HCT116 (cell line): ENCODE measurements around the gene ZER1. TPM values are rescaled to one million over a fixed set of nuclear protein-coding genes. Genes with fewer than 3 reads are reported as not detected.

Source experiments
- ATAC-seq: fragments of 200-7000 bp; cut with Tn5 transposase; 2 replicates; pipeline ENCODE4 v1.9.1; 2020; ENCODE audit warnings: mild to moderate bottlenecking, moderate library complexity
- BruUV-seq: library from RNA; stranded (reverse); fragments of 400-500 nt; replicated peaks from 2 replicates; lab custom pipeline; 2021; lab: Mats Ljungman, UMichigan
- CTCF ChIA-PET: fragments of 300-600 bp; sonication (Branson Sonifier 250); formaldehyde crosslinking; loops from one replicate; lab custom pipeline; 2021; ENCODE audit warnings: antibody characterized with exemption; lab: Charles Lee
- POLR2A ChIA-PET: fragments of 300-600, 350-600 bp; sonication (Branson Sonifier 250); formaldehyde crosslinking; loops from one replicate; lab custom pipeline; 2021; ENCODE audit warnings: antibody characterized with exemption; lab: Charles Lee
- RAD21 ChIA-PET, 2 experiments: fragments of 300-600 bp; sonication (Branson Sonifier 250); formaldehyde crosslinking; loops; one replicate each; lab custom pipeline; 2023; ENCODE audit warnings: low total read pairs in 2 of 2; ENCODE audit not compliant: uncharacterized antibody in 2 of 2, unreplicated experiment in 2 of 2, low non-redundant PET in 1 of 2; lab: Charles Lee
- DNase-seq: peaks from one replicate; pipeline ENCODE4 v3.0.0-alpha.2; 2010; ENCODE audit warnings: low read depth, low spot score
- H2AFZ ChIP-seq: fragments of 200-600 bp; shearing (Covaris generic), sonication (generic); 2 replicates; pipeline ENCODE4 v1.6.1; 2017; ENCODE audit warnings: low read depth, mixed run types, mixed read lengths, antibody characterized with exemption, low read length; ENCODE audit not compliant: poor library complexity, severe bottlenecking
- H3K27ac ChIP-seq: 2 replicates; pipeline ENCODE4 v1.5.1; 2012; ENCODE audit warnings: low read depth, low read length
- H3K27me3 ChIP-seq: fragments of 200-600 bp; sonication (generic); 2 replicates; pipeline ENCODE4 v1.6.1; 2016; ENCODE audit warnings: mixed run types, low read length, mixed read lengths; ENCODE audit not compliant: insufficient read depth
- H3K36me3 ChIP-seq, 2 experiments: fragments of 200-500 bp in 1 of 2; fragments of 200-600 bp in 1 of 2; sonication (Bioruptor generic) in 1 of 2; sonication (generic) in 1 of 2; 2 replicates each; pipeline versions ENCODE4 v1.5.1 to v1.6.1; 2014 to 2016; ENCODE audit warnings: low read length in 2 of 2, inconsistent platforms in 1 of 2, mixed read lengths in 1 of 2, mixed run types in 1 of 2; ENCODE audit not compliant: insufficient read depth in 2 of 2, control insufficient read depth in 1 of 2
- H3K4me1 ChIP-seq, 2 experiments: fragments of 200-600 bp in 1 of 2; sonication (generic) in 1 of 2; 2 replicates each; pipeline versions ENCODE4 v1.5.1 to v1.6.1; 2012 to 2017; ENCODE audit warnings: low read length in 2 of 2, inconsistent platforms in 1 of 2, mild to moderate bottlenecking in 1 of 2, mixed read lengths in 1 of 2, mixed run types in 1 of 2, moderate library complexity in 1 of 2; ENCODE audit not compliant: insufficient read depth in 2 of 2, control insufficient read depth in 1 of 2
- H3K4me2 ChIP-seq: fragments of 200-600 bp; sonication (generic); 2 replicates; pipeline ENCODE4 v1.6.1; 2017; ENCODE audit warnings: mixed run types, low read length, mixed read lengths
- H3K4me3 ChIP-seq, 2 experiments: fragments of 200-600 bp in 1 of 2; sonication (generic) in 1 of 2; replicated peaks in 1 of 2; 2 replicates each; pipeline ENCODE4 v1.5.1; 2011 to 2016; ENCODE audit warnings: low read length in 2 of 2, control low read depth in 1 of 2, low read depth in 1 of 2, mild to moderate bottlenecking in 1 of 2, mixed read lengths in 1 of 2, mixed run types in 1 of 2
- H3K79me2 ChIP-seq: fragments of 200-600 bp; sonication (generic); 2 replicates; pipeline ENCODE4 v1.6.1; 2017; ENCODE audit warnings: mild to moderate bottlenecking, mixed run types, low read length, moderate library complexity, mixed read lengths; ENCODE audit not compliant: insufficient read depth
- H3K9ac ChIP-seq: fragments of 200-600 bp; sonication (generic); 2 replicates; pipeline ENCODE4 v1.6.1; 2016; ENCODE audit warnings: low read length, mixed read lengths
- H3K9me2 ChIP-seq: fragments of 200-600 bp; sonication (generic), shearing (Covaris generic); 2 replicates; pipeline ENCODE4 v1.6.1; 2017; ENCODE audit warnings: mixed run types, mild to moderate bottlenecking, moderate library complexity; ENCODE audit not compliant: insufficient read depth
- H3K9me3 ChIP-seq, 2 experiments: fragments of 200-500 bp in 1 of 2; fragments of 200-600 bp in 1 of 2; sonication (Bioruptor generic) in 1 of 2; sonication (generic) in 1 of 2; 2 replicates each; pipeline ENCODE4 v1.6.1; 2014 to 2017; ENCODE audit warnings: low read length in 2 of 2, mixed read lengths in 2 of 2, inconsistent platforms in 1 of 2, low read depth in 1 of 2, mild to moderate bottlenecking in 1 of 2, mixed run types in 1 of 2, moderate library complexity in 1 of 2; ENCODE audit not compliant: control insufficient read depth in 1 of 2, insufficient read depth in 1 of 2
- H4K20me1 ChIP-seq: fragments of 200-600 bp; sonication (generic), shearing (Covaris generic); 2 replicates; pipeline ENCODE4 v1.6.1; 2017; ENCODE audit warnings: mixed run types, mild to moderate bottlenecking, moderate library complexity; ENCODE audit not compliant: insufficient read depth
- CBX3 ChIP-seq: IDR thresholded peaks from 2 replicates; pipeline ENCODE4 v1.6.1; 2012; ENCODE audit warnings: low read depth
- CEBPB ChIP-seq: IDR thresholded peaks from 2 replicates; pipeline ENCODE4 v1.6.1; 2012; ENCODE audit warnings: low read depth
- EZH2 ChIP-seq: fragments of 200-600 bp; sonication (generic); IDR thresholded peaks from 2 replicates; pipeline ENCODE4 v1.6.1; 2017; ENCODE audit warnings: antibody characterized with exemption, mixed run types
- JUND ChIP-seq: IDR thresholded peaks from 2 replicates; pipeline ENCODE4 v1.6.1; 2012
- YY1 ChIP-seq: IDR thresholded peaks from 2 replicates; pipeline ENCODE4 v1.6.1; 2011; ENCODE audit warnings: low read length, low read depth, moderate library complexity, mild to moderate bottlenecking; ENCODE audit not compliant: insufficient replicate concordance; ENCODE audit errors: extremely low read depth
- ZBTB33 ChIP-seq: IDR thresholded peaks from 2 replicates; pipeline ENCODE4 v1.6.1; 2011; ENCODE audit warnings: mild to moderate bottlenecking, low read length, moderate library complexity; ENCODE audit not compliant: insufficient replicate concordance; ENCODE audit errors: extremely low read depth
- intact Hi-C: fragments of 100-400 bp; cut with micrococcal nuclease; formaldehyde crosslinking; loops from 2 replicates; pipeline ENCODE4 v1.10.0; 2022
- total RNA-seq: library from RNA; stranded (reverse); gene quantifications from one replicate; pipeline ENCODE4 v1.2.1, GENCODE V29; 2021; ENCODE audit not compliant: unreplicated experiment

Gene ZER1
- total RNA-seq, 1 experiment from 2014 or later: 18.0 TPM

GRCh38 chr9:128712451-128713410 is 59.0 kb downstream of the ZER1 start:
- intact Hi-C loops: no loop called here
- TF ChIP-seq CBX3 (no peak), CEBPB (no peak), EZH2 (no peak), YY1 (no peak), JUND (no peak), ZBTB33 (no peak)
- Histone ChIP-seq H3K9me2 (no peaks in the 10 kb centered on the region), H3K27me3 (no peaks in the 10 kb centered on the region), H3K36me3 (peaks cover 5 to 11% of the 10 kb centered on the region in 2 experiments), H3K9me3 (no peaks in the 10 kb centered on the region), H3K79me2 (no peaks in the 10 kb centered on the region), H3K4me2 (no peak overlapping the region), H3K4me1 (no peaks in the 10 kb centered on the region), H3K27ac (no peak overlapping the region), H3K4me3 (no peak overlapping the region), H3K9ac (no peak overlapping the region), H4K20me1 (no peaks in the 10 kb centered on the region), H2AFZ (no peak overlapping the region)
- RAD21 ChIA-PET: no interaction called here
- DNase-seq (no peak), ATAC-seq (no peak)
- BruUV-seq: no TSS peak
- CTCF ChIA-PET: no interaction called here
- POLR2A ChIA-PET: no interaction called here
